Naive thymus-derived CD8-positive, alpha-beta T cell (primary cell): ENCODE data around the gene A1CF. TPM values are rescaled to one million over a fixed set of nuclear protein-coding genes. Genes with fewer than 3 reads are reported as not detected.
"Not testable (repeated sequence)": the region's sequence is repeated elsewhere in the genome, so short reads cannot be mapped to it uniquely, and the experiment has no call there.

ENCODE experiments used
- ATAC-seq, 2 donors: fragments of 150-1000 bp; cut with Tn5 transposase in 1 of 2; sonication (Bioruptor Pico), chemical (Tn5 transposase) in 1 of 2; 1 replicate in 1 of 2; 2 replicates in 1 of 2; pipeline ENCODE4 v1.10.0; 2021; ENCODE audit warnings: mild to moderate bottlenecking in 2 of 2, moderate library complexity in 2 of 2
- POLR2A ChIA-PET: fragments of 350-600 bp; sonication (Branson Sonifier 250); formaldehyde crosslinking; loops from one replicate; lab custom pipeline; 2021; ENCODE audit warnings: antibody characterized with exemption; lab: Charles Lee
- DNase-seq, 10 donors: peaks; one replicate each; pipeline versions ENCODE4 v3.0.0 to v3.0.0-alpha.2; 2020 to 2022
- H3K27ac Mint-ChIP-seq, 10 donors: one replicate each; pipeline ENCODE4 v1.8.0; 2020 to 2022; ENCODE audit warnings: mild to moderate bottlenecking in 10 of 10, mixed read lengths in 10 of 10, moderate library complexity in 4 of 10, inconsistent platforms in 1 of 10
- H3K27me3 Mint-ChIP-seq, 5 donors: one replicate each; pipeline ENCODE4 v1.8.0; 2021 to 2022; ENCODE audit warnings: mixed read lengths in 5 of 5
- H3K36me3 Mint-ChIP-seq, 3 donors: one replicate each; pipeline ENCODE4 v1.8.0; 2020 to 2022; ENCODE audit warnings: mixed read lengths in 3 of 3, mild to moderate bottlenecking in 2 of 3, inconsistent platforms in 1 of 3
- H3K4me1 Mint-ChIP-seq, 4 donors: one replicate each; pipeline ENCODE4 v1.8.0; 2021 to 2022; ENCODE audit warnings: mixed read lengths in 4 of 4
- H3K4me3 Mint-ChIP-seq, 10 donors: one replicate each; pipeline ENCODE4 v1.8.0; 2020 to 2022; ENCODE audit warnings: mild to moderate bottlenecking in 10 of 10, mixed read lengths in 10 of 10, moderate library complexity in 6 of 10, inconsistent platforms in 1 of 10
- H3K9me3 Mint-ChIP-seq, 9 donors: one replicate each; pipeline ENCODE4 v1.8.0; 2020 to 2022; ENCODE audit warnings: mixed read lengths in 9 of 9, mild to moderate bottlenecking in 3 of 9, inconsistent platforms in 1 of 9, moderate library complexity in 1 of 9
- polyA plus RNA-seq, 3 donors: library from polyadenylated mRNA; unstranded; fragments of 300-500 nt; fragmentation: Illumina TruSeq; gene quantifications; one replicate each; pipeline ENCODE4 v1.2.3, GENCODE V29; 2021
- total RNA-seq, 8 experiments: library from RNA in 2 of 8; stranded (reverse) in 2 of 8; gene quantifications; one replicate each; pipeline ENCODE4 v1.2.3 and lab custom pipeline; 2021 to 2026

The A1CF gene
- total and polyA plus RNA-seq, 5 experiments from 2014 or later = not detected

DNA sequence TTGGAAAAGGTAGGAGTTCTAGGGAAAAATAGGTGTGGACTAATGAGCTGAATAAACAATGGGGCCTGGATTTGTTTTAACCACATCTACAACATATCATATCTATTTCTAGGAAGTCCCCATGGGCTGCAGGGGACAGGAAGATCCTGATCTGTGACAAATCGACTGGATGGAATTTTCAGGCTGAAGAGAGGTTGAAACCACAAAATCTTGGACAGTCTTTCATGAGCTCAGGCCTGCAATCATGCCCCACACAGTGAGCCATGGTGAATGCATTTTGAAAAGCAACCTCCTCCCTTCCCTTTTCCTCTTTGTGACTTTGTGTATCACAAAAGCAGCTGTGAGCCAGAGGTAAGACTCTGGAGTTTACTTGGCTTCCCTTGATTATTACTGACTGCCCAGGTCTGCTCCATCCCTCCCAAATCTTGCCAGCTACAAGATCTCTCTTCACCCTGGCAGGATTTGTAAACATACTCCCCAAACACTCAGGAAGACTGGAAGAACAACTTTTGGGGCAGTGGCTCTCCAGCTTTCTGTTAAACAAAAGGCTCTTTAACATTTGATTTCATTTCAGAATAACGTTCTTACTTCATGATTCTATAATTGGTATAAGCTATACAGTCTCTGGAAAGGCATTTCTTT is 79.3 kb downstream of the A1CF start:
- no peak overlapping the region for H3K27ac Mint-ChIP-seq
- H3K27me3 Mint-ChIP-seq = peaks cover 0 to 5% (median 2%) of the 10 kb centered on the region in 5 donors
- POLR2A ChIA-PET = no interaction called here
- ATAC-seq (no peak), DNase-seq (no peak)
- no peaks in the 10 kb centered on the region for H3K36me3 Mint-ChIP-seq
- no peaks in the 10 kb centered on the region for H3K4me1 Mint-ChIP-seq
- no peaks in the 10 kb centered on the region for H3K9me3 Mint-ChIP-seq
- H3K4me3 Mint-ChIP-seq = no peak overlapping the region

DNA sequence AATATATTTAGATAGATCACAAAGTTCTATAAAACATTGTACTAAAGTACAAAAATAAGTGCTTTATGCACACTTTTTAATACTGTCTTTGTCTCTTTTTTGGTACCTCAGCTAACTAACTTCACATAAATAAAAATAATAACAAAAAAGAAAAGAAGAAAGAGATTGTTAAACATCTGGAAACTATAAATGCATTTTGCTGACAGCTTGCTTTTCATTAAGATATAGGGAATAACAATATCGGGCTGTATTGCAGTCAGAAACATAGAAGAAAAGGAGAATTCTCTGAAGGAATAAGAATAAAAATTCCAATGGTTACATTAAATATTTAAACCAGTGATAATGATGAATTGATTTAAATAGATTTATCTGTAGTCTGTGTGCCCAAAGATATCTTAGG is 85.8 kb downstream of the A1CF start:
- no peaks in the 10 kb centered on the region for H3K4me1 Mint-ChIP-seq
- no peak overlapping the region for H3K27ac Mint-ChIP-seq
- no peak for DNase-seq
- peaks cover 5 to 43% (median 14%) of the 10 kb centered on the region in 5 donors for H3K27me3 Mint-ChIP-seq
- no peaks in the 10 kb centered on the region for H3K36me3 Mint-ChIP-seq
- H3K9me3 Mint-ChIP-seq = peaks cover 0 to 2% (median 0%) of the 10 kb centered on the region in 9 donors
- H3K4me3 Mint-ChIP-seq = no peak overlapping the region
- no peak for ATAC-seq
- POLR2A ChIA-PET = no interaction called here

DNA sequence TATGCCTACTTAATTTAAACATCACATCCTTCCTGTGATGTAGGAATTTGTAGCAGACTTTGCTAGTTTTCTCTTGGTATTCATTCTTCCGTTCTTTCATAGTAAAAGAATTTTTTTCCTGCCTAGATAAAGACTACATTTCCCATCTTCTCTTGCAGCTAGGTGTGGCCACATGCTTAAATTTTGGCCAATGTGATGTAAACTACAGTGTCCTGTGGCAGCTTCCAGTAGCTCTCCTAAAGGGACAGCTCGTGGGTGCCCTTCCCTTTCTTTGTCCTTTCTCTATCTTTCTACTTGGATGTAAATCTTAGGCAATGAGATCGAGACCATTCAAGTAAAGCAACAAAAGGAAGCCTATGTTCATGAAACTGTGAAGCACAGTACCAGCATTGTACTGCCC is 87.1 kb downstream of the A1CF start:
- Mint-ChIP-seq H3K4me3 (no peak overlapping the region), H3K4me1 (peaks cover 0 to 6% (median 1%) of the 10 kb centered on the region in 4 donors), H3K36me3 (peaks cover 0 to 5% (median 0%) of the 10 kb centered on the region in 3 donors), H3K9me3 (peaks cover 0 to 2% (median 0%) of the 10 kb centered on the region in 9 donors), H3K27me3 (peaks cover 5 to 53% (median 15%) of the 10 kb centered on the region in 5 donors), H3K27ac (no peak overlapping the region)
- POLR2A ChIA-PET = no interaction called here
- ATAC-seq (no peak), DNase-seq (no peak)

DNA sequence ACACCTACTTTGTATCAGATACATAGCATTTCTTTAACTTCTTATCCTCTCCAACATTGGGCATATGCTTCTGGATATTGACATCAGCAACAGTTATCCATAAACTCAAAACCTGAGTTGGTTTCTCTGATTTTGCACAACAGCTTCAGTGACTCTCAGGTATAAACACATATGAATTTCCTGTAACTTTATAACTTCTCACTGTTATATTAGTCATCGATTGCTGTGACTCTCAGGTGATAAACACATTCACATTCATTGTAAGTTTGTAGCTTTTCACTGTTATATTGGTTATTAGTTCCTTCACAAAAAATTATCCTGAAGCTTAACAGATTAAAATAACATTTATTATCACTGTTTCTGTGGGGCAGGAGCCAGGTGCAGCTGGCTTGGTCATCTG is 88.7 kb downstream of the A1CF start:
- peaks cover 0 to 5% (median 0%) of the 10 kb centered on the region in 3 donors for H3K36me3 Mint-ChIP-seq
- DNase-seq = no peak
- peaks cover 0 to 6% (median 1%) of the 10 kb centered on the region in 4 donors for H3K4me1 Mint-ChIP-seq
- H3K9me3 Mint-ChIP-seq = peaks cover 0 to 3% (median 0%) of the 10 kb centered on the region in 9 donors
- H3K4me3 Mint-ChIP-seq = no peak overlapping the region
- POLR2A ChIA-PET = no interaction called here
- peak overlapping the region in 1 of 10 donors; percentile 1 for H3K27ac Mint-ChIP-seq
- H3K27me3 Mint-ChIP-seq = peaks cover 5 to 53% (median 15%) of the 10 kb centered on the region in 5 donors
- no peak for ATAC-seq

DNA sequence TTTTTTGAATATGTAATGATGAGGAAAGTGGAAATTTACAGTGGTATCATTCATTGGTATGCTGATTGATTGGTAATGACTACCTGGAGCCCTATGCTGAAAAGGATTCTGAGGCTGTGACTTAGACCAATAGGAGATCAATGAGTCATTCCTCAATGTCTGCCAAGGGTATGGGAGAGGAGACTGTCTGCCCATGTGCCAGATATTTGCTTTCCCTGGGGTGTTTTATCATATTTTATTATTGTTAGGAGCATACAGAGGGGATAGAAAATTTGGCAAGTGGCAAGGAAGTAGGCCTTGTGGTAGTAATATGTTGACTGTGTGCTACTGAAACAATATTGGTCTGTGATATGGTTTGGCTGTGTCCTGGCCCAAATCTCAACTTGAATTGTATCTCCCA is 90.9 kb downstream of the A1CF start:
- peaks cover 0 to 5% (median 0%) of the 10 kb centered on the region in 3 donors for H3K36me3 Mint-ChIP-seq
- peaks cover 0 to 6% (median 1%) of the 10 kb centered on the region in 4 donors for H3K4me1 Mint-ChIP-seq
- ATAC-seq = no peak
- H3K27me3 Mint-ChIP-seq = peaks cover 5 to 38% (median 14%) of the 10 kb centered on the region in 5 donors
- H3K9me3 Mint-ChIP-seq = peaks cover 0 to 3% (median 0%) of the 10 kb centered on the region in 9 donors
- H3K27ac Mint-ChIP-seq = no peak overlapping the region
- no peak overlapping the region for H3K4me3 Mint-ChIP-seq
- DNase-seq = no peak
- POLR2A ChIA-PET = no interaction called here

DNA sequence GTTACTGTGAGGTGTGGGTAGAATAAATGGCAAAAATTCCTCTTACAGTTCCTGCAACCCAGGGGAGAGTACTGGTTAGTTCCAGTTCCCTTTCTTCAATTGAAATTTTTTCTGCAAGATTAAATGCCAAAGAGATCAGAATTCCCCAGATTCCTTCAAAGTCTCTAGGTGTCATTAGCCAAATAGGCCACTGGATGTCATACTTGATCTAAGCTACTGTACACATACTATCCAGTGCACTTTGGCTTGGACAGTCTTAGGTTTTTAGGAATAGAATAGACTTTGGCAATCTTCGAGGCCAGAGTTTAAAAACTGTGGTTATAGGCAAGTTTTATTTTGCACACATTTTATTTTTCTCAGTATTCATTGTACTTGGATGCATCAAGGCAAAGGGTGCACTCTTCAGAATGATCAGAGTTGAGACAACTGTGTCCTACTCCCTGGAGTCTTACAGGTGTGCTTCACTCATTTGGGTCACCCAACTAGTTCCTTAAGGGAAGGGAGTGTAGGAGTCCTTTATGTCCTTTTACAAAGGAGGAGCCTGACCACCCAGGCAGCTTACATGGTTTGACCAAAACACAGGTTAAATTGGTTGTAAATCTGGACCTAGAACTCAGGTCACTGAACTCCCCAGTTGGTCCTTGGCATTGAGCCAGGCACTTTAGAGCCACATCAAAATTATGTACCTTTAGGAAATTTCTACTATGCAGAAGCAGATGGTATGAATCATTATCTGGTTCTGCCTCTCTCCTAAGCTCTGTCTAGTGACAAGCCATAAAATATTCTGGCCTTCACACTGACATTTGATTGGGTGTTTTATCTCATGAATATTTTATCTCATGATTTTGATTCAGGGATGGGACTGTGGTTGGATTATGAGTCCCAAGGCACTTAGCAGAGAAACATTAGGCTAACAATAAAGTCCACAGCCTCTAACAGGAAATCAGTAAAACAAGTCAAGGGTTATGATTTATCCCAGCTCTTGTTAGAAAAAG is 96.2 kb downstream of the A1CF start:
- Mint-ChIP-seq H3K27ac (no peak overlapping the region), H3K9me3 (peaks cover 0 to 30% (median 9%) of the 10 kb centered on the region in 9 donors), H3K4me1 (peaks cover 0 to 18% (median 6%) of the 10 kb centered on the region in 4 donors), H3K36me3 (peaks cover 0 to 17% (median 7%) of the 10 kb centered on the region in 3 donors), H3K4me3 (peak overlapping the region in 1 of 10 donors; percentile 18), H3K27me3 (peaks cover 2 to 18% (median 7%) of the 10 kb centered on the region in 5 donors)
- DNase-seq (no peak), ATAC-seq (no peak)
- POLR2A ChIA-PET = no interaction called here

DNA sequence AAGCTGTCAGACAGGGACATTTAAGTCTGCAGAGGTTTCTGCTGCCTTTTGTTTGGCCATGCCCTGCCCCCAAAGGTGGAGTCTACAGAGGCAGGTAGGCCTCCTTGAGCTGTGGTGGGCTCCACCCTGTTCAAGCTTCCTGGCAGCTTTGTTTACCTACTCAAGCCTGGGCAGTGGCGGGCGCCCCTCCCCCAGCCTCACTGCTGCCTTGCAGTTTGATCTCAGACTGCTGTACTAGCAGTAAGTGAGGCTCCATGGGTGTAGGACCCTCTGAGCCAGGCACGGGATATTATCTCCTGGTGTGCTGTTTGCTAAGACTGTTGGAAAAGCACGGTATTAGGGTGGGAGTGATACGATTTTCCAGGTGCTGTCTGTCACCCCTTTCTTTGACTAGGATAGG is 97.5 kb downstream of the A1CF start:
- DNase-seq = peak in 2 of 10 donors; percentile 1 to 2
- POLR2A ChIA-PET, ATAC-seq: not testable (repeated sequence)

DNA sequence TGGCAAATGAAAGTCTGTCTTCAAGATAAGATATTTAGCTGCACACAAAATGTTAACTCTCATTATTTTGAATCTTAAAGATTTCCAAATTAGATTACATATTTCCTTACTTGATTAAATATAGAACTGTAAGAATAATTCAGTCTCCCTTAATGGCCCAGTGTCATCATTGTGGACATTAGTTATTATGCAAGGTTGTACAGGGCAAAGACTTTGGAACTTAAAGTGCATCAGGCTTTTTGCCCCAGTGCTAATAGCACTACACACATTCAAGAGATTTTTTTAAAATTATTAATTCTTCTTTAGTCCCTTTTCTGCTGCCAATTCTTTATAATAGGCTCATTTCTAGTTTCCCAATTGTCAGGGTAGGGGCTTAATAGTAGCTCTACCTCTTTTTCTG is 103.4 kb downstream of the A1CF start:
- Mint-ChIP-seq H3K9me3 (peaks cover 0 to 25% (median 6%) of the 10 kb centered on the region in 9 donors), H3K27me3 (peaks cover 1 to 12% (median 5%) of the 10 kb centered on the region in 5 donors)
- POLR2A ChIA-PET, ATAC-seq, H3K27ac Mint-ChIP-seq, H3K4me1 Mint-ChIP-seq, H3K36me3 Mint-ChIP-seq, DNase-seq, H3K4me3 Mint-ChIP-seq: not testable (repeated sequence)

More for the DNA sequence above, 97.5 kb downstream of the A1CF start:
- Mint-ChIP-seq H3K27me3 (peaks cover 1 to 10% (median 7%) of the 10 kb centered on the region in 5 donors), H3K4me3 (peak overlapping the region in 2 of 10 donors; percentile 18), H3K36me3 (peaks cover 0 to 15% (median 7%) of the 10 kb centered on the region in 3 donors), H3K9me3 (peaks cover 0 to 32% (median 9%) of the 10 kb centered on the region in 9 donors), H3K4me1 (peaks cover 0 to 15% (median 3%) of the 10 kb centered on the region in 4 donors)
- not testable (repeated sequence) for H3K27ac Mint-ChIP-seq

DNA sequence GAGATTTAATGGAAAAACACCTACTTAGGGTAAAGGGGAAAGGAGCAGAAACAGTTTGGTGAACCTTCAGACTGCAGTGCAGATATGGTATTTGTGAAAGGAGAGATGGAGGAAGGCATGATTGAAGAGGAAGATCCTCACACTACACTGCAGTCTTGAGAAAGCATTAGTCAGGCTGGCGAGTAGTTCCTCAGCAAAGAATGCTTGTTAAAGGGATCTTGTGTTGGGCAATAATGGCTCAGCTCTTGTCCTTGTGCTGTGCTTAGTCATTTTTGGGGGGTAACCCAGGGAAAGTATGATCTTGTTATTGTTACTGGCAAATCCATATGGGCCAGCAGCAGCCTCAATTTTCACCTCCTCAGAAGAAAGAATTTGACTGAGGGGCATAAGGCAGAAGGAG is 105.4 kb downstream of the A1CF start:
- POLR2A ChIA-PET, H3K4me3 Mint-ChIP-seq, H3K36me3 Mint-ChIP-seq, ATAC-seq, H3K27me3 Mint-ChIP-seq, H3K9me3 Mint-ChIP-seq, H3K4me1 Mint-ChIP-seq, DNase-seq, H3K27ac Mint-ChIP-seq: not testable (repeated sequence)

DNA sequence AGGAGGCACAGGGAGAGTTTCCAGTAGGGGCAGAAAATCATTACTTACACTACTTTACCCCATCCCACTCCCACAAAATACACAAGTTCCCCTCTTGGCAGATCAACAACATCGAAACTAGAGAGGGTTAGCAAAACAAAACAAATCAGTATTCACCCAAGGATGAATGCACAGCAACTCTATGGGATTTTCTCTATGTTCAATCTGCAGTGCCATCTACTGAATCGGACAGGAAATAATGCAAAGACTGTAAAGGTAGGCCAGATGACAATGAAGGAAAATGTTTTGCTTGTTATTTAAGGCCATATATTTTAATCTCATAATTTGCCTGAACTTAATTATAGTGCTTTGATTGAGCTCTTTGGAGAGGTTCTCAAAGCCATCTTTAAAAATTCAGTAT is 110.6 kb downstream of the A1CF start:
- H3K36me3 Mint-ChIP-seq, H3K4me1 Mint-ChIP-seq, H3K4me3 Mint-ChIP-seq, ATAC-seq, H3K27ac Mint-ChIP-seq, H3K27me3 Mint-ChIP-seq, H3K9me3 Mint-ChIP-seq, DNase-seq, POLR2A ChIA-PET: not testable (repeated sequence)

DNA sequence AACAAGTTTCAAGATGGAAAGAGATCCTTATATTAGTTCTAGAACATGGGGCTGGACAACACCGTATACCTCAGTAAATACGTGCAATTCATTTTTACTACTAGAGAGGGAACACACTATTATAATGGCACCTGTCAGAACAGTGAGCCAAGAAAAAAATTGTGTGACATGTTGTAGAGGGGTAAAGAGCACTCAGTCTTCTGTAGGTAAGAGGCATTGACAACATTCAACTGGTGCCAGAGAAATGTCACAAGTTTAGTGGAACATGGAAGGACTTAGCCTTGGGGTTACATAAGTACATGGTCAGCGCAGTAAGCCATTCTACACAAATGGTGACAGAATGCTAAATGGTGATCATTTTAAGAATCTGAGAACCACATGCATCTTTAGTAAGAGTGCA is 113.4 kb downstream of the A1CF start:
- H3K9me3 Mint-ChIP-seq, H3K4me1 Mint-ChIP-seq, DNase-seq, ATAC-seq, H3K4me3 Mint-ChIP-seq, H3K27ac Mint-ChIP-seq, H3K36me3 Mint-ChIP-seq, POLR2A ChIA-PET, H3K27me3 Mint-ChIP-seq: not testable (repeated sequence)

DNA sequence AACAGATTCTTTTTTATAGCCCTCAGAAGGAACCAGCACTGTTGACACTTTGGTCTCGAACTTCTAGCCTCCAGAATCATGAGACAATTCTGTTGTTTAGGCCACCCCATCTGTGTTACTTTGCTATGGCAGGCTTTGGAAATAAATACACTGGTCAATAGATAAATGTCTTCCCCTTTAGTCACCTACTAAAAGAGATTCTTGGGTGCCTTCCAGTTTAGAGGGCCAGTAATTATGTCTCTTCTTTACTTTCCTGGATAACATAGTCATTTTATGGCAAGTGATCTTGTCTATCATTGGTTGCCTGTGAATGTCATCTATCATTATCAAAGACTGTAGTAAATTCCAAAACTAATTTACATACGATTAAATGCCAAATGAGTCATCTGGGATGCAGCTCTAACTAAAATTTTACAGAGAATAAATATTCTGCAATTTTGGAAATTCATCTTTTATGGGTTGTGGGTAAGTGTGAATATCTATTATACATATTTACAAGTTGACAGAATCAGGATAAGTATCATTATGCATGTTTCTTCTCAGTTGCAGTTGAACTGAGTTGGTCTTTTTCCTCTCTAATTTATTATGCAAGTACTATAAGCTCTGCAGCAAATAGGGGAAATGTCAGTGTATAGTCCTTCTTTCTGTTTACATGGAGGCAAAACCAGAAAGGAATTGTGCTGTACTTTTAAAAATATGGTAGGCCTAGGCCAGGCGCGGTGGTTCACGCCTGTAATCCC is 118.5 kb downstream of the A1CF start:
- H3K4me1 Mint-ChIP-seq, POLR2A ChIA-PET, DNase-seq, H3K27me3 Mint-ChIP-seq, H3K4me3 Mint-ChIP-seq, H3K36me3 Mint-ChIP-seq, H3K27ac Mint-ChIP-seq, ATAC-seq: not testable (repeated sequence)
- peaks cover 2 to 26% (median 15%) of the 10 kb centered on the region in 9 donors for H3K9me3 Mint-ChIP-seq
